GM12878 (cell line): Measurements from ENCODE around the gene WHRN. TPM values are rescaled to one million over a fixed set of nuclear protein-coding genes. Genes with fewer than 3 reads are reported as not detected.

Source experiments
- ATAC-seq: fragments of 200-7000 bp; cut with Tn5 transposase; 3 replicates; pipeline ENCODE4 v1.9.1; 2020; ENCODE audit warnings: mild to moderate bottlenecking, moderate library complexity
- BruUV-seq: library from RNA; stranded (reverse); fragments of 400-500 nt; replicated peaks from 2 replicates; lab custom pipeline; 2021; lab: Mats Ljungman, UMichigan
- CTCF ChIA-PET: fragments of 300-600 bp; sonication (Branson Sonifier 250); formaldehyde crosslinking; extraction: SDS; loops from one replicate; lab custom pipeline; 2021; ENCODE audit warnings: inconsistent platforms; lab: Yijun Ruan, JAX
- POLR2A ChIA-PET: fragments of 350-600 bp; formaldehyde crosslinking; extraction: SDS; loops from one replicate; lab custom pipeline; 2021; ENCODE audit warnings: inconsistent platforms; lab: Charles Lee
- RAD21 ChIA-PET: fragments of 300-600 bp; sonication (Branson Sonifier 250); formaldehyde crosslinking; loops from one replicate; lab custom pipeline; 2023; ENCODE audit warnings: antibody characterized with exemption; ENCODE audit not compliant: unreplicated experiment; lab: Charles Lee
- SMC1A ChIA-PET: fragments of 300-600 bp; sonication (Branson Sonifier 250); formaldehyde crosslinking; loops from one replicate; lab custom pipeline; 2023; ENCODE audit not compliant: unreplicated experiment, uncharacterized antibody; lab: Charles Lee
- DNase-seq: peaks from one replicate; pipeline ENCODE4 v3.0.0-alpha.2; 2011; ENCODE audit warnings: low read depth, low spot score
- FAIRE-seq: peaks from 3 replicates; lab custom pipeline; 2011; peaks lifted over from hg19 to GRCh38; lab: Jason Lieb, UNC
- H2AFZ ChIP-seq: 2 replicates; pipeline ENCODE4 v1.6.0; 2011; ENCODE audit warnings: low read depth, low read length, control low read depth; ENCODE audit not compliant: control insufficient read depth
- H3K27ac ChIP-seq: 2 replicates; pipeline ENCODE4 v1.5.1; 2011; ENCODE audit warnings: control low read depth; ENCODE audit not compliant: control insufficient read depth, insufficient read depth
- H3K27me3 ChIP-seq, 2 experiments: replicated peaks in 1 of 2; 2 replicates each; pipeline versions ENCODE4 v1.6.0 to v1.6.1; 2011; ENCODE audit warnings: low read length in 1 of 2; ENCODE audit not compliant: control insufficient read depth in 2 of 2, insufficient read depth in 2 of 2
- H3K36me3 ChIP-seq, 2 experiments: 2 replicates each; pipeline ENCODE4 v1.5.1; 2011; ENCODE audit warnings: low read length in 1 of 2; ENCODE audit not compliant: control insufficient read depth in 2 of 2, insufficient read depth in 2 of 2
- H3K4me1 ChIP-seq: 2 replicates; pipeline ENCODE4 v1.6.1; 2011; ENCODE audit warnings: mild to moderate bottlenecking, low read length, moderate library complexity, mixed read lengths; ENCODE audit not compliant: control insufficient read depth, insufficient read depth
- H3K4me2 ChIP-seq: 2 replicates; pipeline ENCODE4 v1.6.0; 2011; ENCODE audit warnings: control low read depth; ENCODE audit not compliant: control insufficient read depth, insufficient read depth
- H3K4me3 ChIP-seq: fragments of 200-600 bp; sonication (generic); 2 replicates; pipeline ENCODE4 v1.5.1; 2016
- H3K79me2 ChIP-seq: 2 replicates; pipeline ENCODE4 v1.6.0; 2011; ENCODE audit warnings: low read length; ENCODE audit not compliant: control insufficient read depth, insufficient read depth
- H3K9ac ChIP-seq: 2 replicates; pipeline ENCODE4 v1.8.0; 2011; ENCODE audit warnings: low read length, control low read depth, mixed read lengths; ENCODE audit not compliant: control insufficient read depth, insufficient read depth
- H3K9me3 ChIP-seq: replicated peaks from 3 replicates; pipeline ENCODE4 v1.5.1; 2011; ENCODE audit warnings: mild to moderate bottlenecking, low read length; ENCODE audit not compliant: control insufficient read depth, insufficient read depth
- H4K20me1 ChIP-seq: 2 replicates; pipeline ENCODE4 v1.6.0; 2011; ENCODE audit not compliant: control insufficient read depth, insufficient read depth
- ASH2L ChIP-seq: fragments of 300-600, 200-600 bp; sonication (generic); IDR thresholded peaks from 2 replicates; pipeline ENCODE4 v1.6.1; 2017; ENCODE audit warnings: low read depth, mild to moderate bottlenecking, borderline replicate concordance
- BCL11A ChIP-seq: IDR thresholded peaks from 2 replicates; pipeline ENCODE4 v1.6.1; 2011; ENCODE audit warnings: low read depth, low read length
- E2F8 ChIP-seq: fragments of 450-650 bp; IDR thresholded peaks from 2 replicates; pipeline ENCODE4 v1.6.1; 2018; ENCODE audit warnings: mild to moderate bottlenecking, low read depth, moderate library complexity; ENCODE audit not compliant: partially characterized antibody
- EED ChIP-seq: sonication (generic); IDR thresholded peaks from 2 replicates; pipeline ENCODE4 v1.6.1; 2016; ENCODE audit warnings: antibody characterized with exemption, low read depth
- EP300 ChIP-seq, 2 experiments: fragments of 150-350 bp in 1 of 2; IDR thresholded peaks; 2 replicates each; pipeline ENCODE4 v1.6.1; 2011 to 2012; ENCODE audit warnings: low read depth in 2 of 2, low read length in 2 of 2, borderline replicate concordance in 1 of 2, improper control_type of control experiment in 1 of 2, inconsistent platforms in 1 of 2; ENCODE audit not compliant: control insufficient read depth in 1 of 2
- NFIC ChIP-seq: IDR thresholded peaks from 2 replicates; pipeline ENCODE4 v1.6.1; 2012; ENCODE audit warnings: low read depth, mild to moderate bottlenecking, inconsistent platforms, low read length, moderate library complexity
- NFYA ChIP-seq: IDR thresholded peaks from 2 replicates; pipeline ENCODE4 v1.6.1; 2011; ENCODE audit warnings: low read depth, mild to moderate bottlenecking, low read length, improper control_type of control experiment, borderline replicate concordance
- NRF1 ChIP-seq: conservative IDR thresholded peaks from 2 replicates; pipeline ENCODE4 v1.6.1; 2011; ENCODE audit warnings: mild to moderate bottlenecking, low read depth, low read length, improper control_type of control experiment
- RUNX3 ChIP-seq: IDR thresholded peaks from 2 replicates; pipeline ENCODE4 v1.6.1; 2012; ENCODE audit warnings: low read length, inconsistent platforms
- SMARCA5 ChIP-seq: fragments of 450-650 bp; IDR thresholded peaks from 2 replicates; pipeline ENCODE4 v1.6.1; 2017; ENCODE audit warnings: mild to moderate bottlenecking
- SREBF2 ChIP-seq: IDR thresholded peaks from 2 replicates; pipeline ENCODE4 v1.6.1; 2012; ENCODE audit warnings: mild to moderate bottlenecking, low read length
- ZNF687 ChIP-seq: fragments of 450-650 bp; IDR thresholded peaks from 2 replicates; pipeline ENCODE4 v1.6.1; 2017; ENCODE audit warnings: mild to moderate bottlenecking, moderate library complexity
- WGBS: methylation state at CpG from one replicate; pipeline ENCODE4 v1.1.6; 2016; ENCODE audit warnings: low lambda C conversion rate; ENCODE audit not compliant: insufficient replicate concordance, insufficient coverage; ENCODE audit errors: missing lambda C conversion rate; 5-methylcytosine and 5-hydroxymethylcytosine counted together
- in situ Hi-C: fragments of 300-500 bp; cut with MboI; formaldehyde crosslinking; loops from 9 replicates; pipeline ENCODE4 v1.14.3; 2018; ENCODE audit warnings: mixed read lengths
- intact Hi-C: fragments of 100-400 bp; cut with micrococcal nuclease; formaldehyde crosslinking; loops from one replicate; pipeline ENCODE4 v1.14.2; 2022; ENCODE audit not compliant: unreplicated experiment
- polyA plus RNA-seq, 11 experiments: library from polyadenylated mRNA; depleted of rRNA in 4 of 11; unstranded in 6 of 11; stranded (reverse) in 5 of 11; fragments of >200 nt; fragmentation: Nextera tagmentation in 4 of 11; fragmentation: Illumina TruSeq in 1 of 11; extraction: Ambion mirVana in 4 of 11; extraction: Trizol in 1 of 11; gene quantifications; 1 replicate in 1 of 11; 2 replicates in 10 of 11; pipeline versions ENCODE4 v1.2.1 to v1.2.3, GENCODE V29; 2011 to 2016; ENCODE audit warnings: inconsistent platforms in 2 of 11, missing spikeins in 2 of 11, low read depth in 1 of 11
- total RNA-seq, 4 experiments: library from RNA; depleted of rRNA in 3 of 4; stranded (reverse); fragments of >200 nt in 3 of 4; fragmentation: Illumina TruSeq in 1 of 4; extraction: Trizol in 1 of 4; gene quantifications; 2 replicates each; pipeline versions ENCODE4 v1.2.1 to v1.2.3, GENCODE V29; 2013 to 2021

Gene WHRN
- total and polyA plus RNA-seq, 10 of the 15 experiments (the other 5 are each of a cell fraction or from before 2014, with no cell fraction given), result 0.04 to 18.2 (median 0.68) TPM; not detected in 1

GRCh38 chr9:114499941-114500696 is 5.2 kb downstream of the WHRN start:
- ChIA-PET POLR2A (interaction anchor here (1.0 to 7.3 kb wide), 6 partner anchors 8 to 120 kb away, joined by 3 to 85 read pairs (median 14); partner anchors contain the start of gene AKNA), CTCF (interaction anchor here (0.7 to 12.7 kb wide), 10 partner anchors 8 to 152 kb away, joined by 3 to 256 read pairs (median 4); no protein-coding TSS in a partner anchor), SMC1A (interaction anchor here (0.6 to 11.8 kb wide), 11 partner anchors 9 to 154 kb away, joined by 3 to 177 read pairs (median 7); partner anchors contain the start of gene AKNA), RAD21 (interaction anchor here (0.7 to 13.7 kb wide), 8 partner anchors 8 to 153 kb away, joined by 3 to 116 read pairs (median 3); partner anchors contain the start of gene ATP6V1G1)
- Histone ChIP-seq H3K9me3 (no peaks in the 10 kb centered on the region), H3K27me3 (peaks cover 0 to 10% of the 10 kb centered on the region in 2 experiments; a peak in 2 of 4 replicates), H3K79me2 (no peaks in the 10 kb centered on the region), H2AFZ (no peak overlapping the region), H3K27ac (no peak overlapping the region), H3K36me3 (no peaks in the 10 kb centered on the region), H3K4me1 (no peaks in the 10 kb centered on the region), H3K4me3 (no peak overlapping the region), H3K4me2 (no peak overlapping the region), H4K20me1 (no peaks in the 10 kb centered on the region), H3K9ac (no peak overlapping the region)
- in situ Hi-C loops (no loop called here), intact Hi-C loops (loop anchor here (10.0 kb wide), 1 partner anchor 155 kb away; no protein-coding TSS in a partner anchor)
- ATAC-seq (no peak), DNase-seq (no peak), FAIRE-seq (no peak)
- TF ChIP-seq E2F8 (no peak), SMARCA5 (no peak), NRF1 (no peak), NFIC (no peak), SREBF2 (no peak), BCL11A (no peak), NFYA (no peak), EED (no peak), RUNX3 (no peak), EP300 (IDR thresholded peaks at IDR 0.05; ENCODE audit: borderline replicate concordance in 1 of 2, control insufficient read depth in 1 of 2, low read depth in 2 of 2, low read length in 2 of 2) (no peak), ASH2L (no peak), ZNF687 (no peak)
- 37% methylated on average over 9 of the region's 9 CpGs for WGBS
- no TSS peak for BruUV-seq
